ENCODE measurements around the gene TRPV3.
"Not testable (repeated sequence)": the region's sequence is repeated elsewhere in the genome, so short reads cannot be mapped to it uniquely, and the experiment has no call there.

The TRPV3 gene

DNA sequence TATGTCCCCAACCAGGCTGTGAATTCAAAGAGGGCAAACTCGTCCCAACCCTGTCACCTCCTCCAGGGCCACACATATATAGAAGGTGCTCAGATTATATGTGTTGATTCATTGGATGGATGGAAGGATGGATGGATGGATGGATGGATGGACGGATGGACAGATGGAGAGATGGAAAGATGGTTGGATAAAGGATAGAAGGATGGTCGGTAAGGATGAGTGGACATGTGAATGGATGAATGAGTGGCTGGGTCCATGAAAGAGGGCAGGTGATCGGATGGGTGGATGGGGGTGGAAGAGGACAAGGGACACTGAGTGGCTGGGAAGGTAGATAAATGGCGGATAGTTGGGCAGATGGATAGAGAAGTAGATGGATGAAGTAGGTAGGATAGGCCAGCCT, 30.1 kb downstream of the TRPV3 start:
- no peak overlapping the region for H3K4me3 ChIP-seq (ENCODE audit: low read depth, low read length)

DNA sequence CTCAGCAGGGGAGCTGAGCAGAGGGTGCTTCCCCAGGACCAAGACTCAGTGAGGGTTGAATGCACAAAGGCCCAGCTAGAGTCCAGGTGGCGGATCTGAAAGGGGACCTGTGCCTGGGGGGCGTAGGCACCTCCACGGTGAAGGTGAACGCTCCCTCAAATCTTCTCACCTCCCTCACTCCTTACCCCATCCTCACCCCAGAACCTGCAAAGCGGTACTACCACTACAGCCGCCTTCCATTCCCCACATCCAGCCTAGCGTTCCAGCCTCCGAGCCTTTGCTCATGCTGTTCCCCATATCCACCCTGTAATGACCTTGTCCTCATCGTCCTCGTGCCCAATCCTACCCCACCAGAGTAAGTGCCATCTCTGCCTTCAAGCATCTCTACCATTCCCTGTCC, 30.6 kb downstream of the TRPV3 start:
- H3K4me3 ChIP-seq (ENCODE audit: low read depth, low read length), result no peak overlapping the region

DNA sequence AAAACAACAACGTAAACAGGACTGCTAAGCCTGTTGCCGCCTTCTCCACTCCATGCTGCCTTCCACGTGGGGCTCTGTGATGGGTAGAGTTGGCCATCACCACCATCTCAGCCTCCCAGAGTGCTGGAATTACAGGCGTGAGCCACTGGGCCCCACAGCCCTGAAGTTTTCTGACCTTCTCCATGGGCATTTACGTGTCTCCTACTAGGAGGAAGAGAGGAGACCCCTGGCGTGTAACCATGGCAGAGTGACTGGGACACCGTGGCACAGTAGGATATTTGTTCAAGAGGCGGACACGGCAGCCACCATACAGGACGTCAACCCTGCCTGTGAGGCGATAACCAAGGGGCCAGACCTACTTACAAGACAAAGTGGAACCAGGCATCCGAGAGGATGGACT, 31.1 kb downstream of the TRPV3 start:
- no peak overlapping the region for H3K4me3 ChIP-seq (ENCODE audit: low read depth, low read length)

DNA sequence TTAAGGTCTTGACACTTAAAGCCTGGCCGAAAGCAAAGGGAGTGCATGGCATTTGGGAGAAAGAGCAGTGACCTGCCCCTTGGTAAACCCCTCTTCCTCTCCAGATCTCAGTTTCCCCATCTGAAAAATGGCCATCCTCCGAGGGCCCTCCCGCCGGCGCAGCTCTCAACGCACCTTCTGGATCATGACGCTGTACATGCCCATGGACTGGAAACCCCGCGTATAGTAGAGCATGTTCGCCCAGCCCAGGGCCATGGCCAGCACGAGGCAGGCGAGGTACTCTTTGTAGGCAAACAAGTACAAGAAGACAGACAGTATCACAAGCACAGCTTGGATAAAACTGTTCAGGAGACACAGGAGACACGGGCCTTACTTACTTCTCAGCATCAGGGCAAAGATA, 33.6 kb downstream of the TRPV3 start:
- H3K4me3 ChIP-seq (ENCODE audit: low read depth, low read length), result no peak overlapping the region

DNA sequence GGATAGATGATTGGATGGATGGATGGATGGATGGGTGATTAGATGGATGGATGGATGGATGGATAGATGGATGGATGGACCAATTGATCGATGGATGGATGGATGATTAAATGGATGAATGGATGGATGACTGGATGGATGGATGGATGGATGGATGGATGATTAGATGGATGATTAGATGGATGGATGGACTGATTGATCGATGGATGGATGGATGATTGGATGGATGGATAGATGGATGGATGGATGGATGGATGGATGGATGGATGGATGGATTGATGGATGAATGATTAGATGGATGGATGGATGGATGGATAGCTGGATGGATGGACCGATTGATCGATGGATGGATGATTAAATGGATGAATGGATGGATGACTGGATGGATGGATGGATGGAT, 38.1 kb downstream of the TRPV3 start:
- not testable (repeated sequence) for H3K4me3 ChIP-seq (ENCODE audit: low read depth, low read length)

DNA sequence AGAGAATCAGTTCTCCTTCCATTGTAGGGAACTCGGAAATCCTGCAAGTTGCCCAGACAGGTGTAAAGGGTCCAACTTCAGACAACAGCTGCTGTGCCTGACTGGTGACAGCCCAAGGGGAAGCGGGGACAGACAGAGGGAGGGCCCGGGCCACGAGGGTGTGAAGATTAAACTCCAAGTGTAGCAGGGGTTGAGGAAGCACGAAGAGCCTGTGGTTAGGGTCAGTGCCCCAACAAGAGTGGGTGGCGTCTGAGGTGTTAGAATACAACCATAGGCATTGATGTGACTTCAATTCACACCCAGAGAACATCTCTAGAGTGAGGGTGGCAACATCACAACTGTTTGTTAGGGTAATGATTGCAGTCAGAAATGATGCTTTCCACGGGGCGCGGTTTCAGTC, 42.7 kb downstream of the TRPV3 start:
- no peak overlapping the region for H3K4me3 ChIP-seq (ENCODE audit: low read depth, low read length)

DNA sequence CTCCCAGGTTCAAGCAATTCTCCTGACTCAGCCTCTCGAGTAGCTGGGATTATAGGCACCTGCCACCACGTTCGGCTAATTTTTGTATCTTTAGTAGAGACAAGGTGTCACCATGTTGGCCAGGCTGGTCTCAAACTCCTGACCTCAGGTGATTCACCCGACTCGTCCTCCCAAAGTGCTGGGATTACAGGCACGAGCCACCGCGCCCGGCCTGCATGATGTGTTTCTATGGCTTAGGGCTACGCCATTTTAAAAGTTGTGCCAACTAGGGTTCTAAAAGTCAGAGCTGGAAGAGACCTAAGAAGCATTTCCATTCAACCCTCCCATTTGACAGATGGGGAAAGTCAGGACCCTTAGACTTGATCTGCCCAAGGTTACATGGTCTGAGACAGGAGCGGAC, 43.4 kb downstream of the TRPV3 start:
- H3K4me3 ChIP-seq (ENCODE audit: low read depth, low read length), result not testable (repeated sequence)

DNA sequence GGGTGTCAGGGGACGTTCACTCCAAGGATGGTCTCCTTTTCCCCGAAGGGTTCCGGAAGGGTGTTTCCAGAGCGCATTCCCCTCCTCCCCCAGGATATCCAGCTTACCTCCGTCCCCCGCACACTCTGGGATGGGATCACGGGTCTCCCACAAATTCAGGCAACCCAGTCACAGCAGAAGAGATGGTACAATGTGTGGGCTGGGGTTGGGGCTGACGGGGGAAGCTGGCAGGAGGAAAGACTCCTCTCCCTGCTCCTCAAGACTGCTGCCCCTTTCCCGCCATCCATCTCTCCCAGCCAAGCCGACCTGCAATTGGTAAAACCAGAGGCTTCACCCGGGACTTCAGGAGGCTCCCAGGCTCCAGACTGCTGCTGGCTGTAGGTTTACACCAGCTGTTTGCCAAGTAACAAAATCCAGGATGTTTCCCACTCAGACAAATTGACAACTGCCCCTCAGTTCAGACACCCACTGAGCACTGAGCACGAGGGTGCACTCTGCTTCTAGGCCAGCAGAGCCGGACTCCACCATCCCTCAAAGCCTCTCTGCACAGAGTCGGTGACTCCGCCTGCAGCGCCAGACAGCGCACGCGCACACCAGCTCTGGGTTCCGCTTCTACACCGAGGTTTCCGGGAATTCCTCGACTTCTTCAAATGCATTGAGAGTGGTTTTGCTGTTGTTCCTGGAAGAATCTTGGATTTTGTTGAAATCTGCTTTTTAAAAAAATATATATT, 44.1 kb downstream of the TRPV3 start:
- H3K4me3 ChIP-seq (ENCODE audit: low read depth, low read length), result no peak overlapping the region

DNA sequence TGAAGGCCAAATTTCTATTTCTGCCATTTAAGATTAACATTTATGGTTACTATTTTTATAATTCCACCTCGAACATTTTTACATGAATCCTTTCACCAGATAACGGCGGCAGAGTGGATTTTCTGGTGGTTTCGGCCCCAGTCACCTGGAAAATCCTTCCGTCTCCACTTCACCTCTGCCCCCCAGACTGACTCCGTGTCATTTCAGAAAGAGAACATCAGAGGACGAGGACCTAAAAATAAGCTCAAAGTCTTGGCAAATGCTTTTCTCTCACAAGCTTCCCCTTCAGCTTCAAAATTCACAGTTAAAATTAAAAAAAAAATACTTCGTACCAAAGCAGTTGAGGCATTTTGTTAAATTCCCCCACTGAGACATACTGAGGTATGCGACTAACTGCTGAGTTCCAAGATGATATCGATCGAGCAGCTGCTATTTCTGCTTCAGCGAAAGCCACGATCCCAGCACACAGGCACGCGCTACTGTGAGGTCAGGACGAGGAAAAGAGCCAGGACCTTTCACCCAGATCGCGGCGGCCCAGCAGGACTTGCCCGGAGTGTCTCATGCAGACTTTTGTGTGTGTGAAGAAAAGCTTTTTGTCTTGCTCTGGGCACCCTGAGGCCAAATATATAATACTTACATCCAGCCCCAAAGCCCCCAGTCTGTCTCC, 45.0 kb downstream of the TRPV3 start:
- H3K4me3 ChIP-seq (ENCODE audit: low read depth, low read length), result no peak overlapping the region

DNA sequence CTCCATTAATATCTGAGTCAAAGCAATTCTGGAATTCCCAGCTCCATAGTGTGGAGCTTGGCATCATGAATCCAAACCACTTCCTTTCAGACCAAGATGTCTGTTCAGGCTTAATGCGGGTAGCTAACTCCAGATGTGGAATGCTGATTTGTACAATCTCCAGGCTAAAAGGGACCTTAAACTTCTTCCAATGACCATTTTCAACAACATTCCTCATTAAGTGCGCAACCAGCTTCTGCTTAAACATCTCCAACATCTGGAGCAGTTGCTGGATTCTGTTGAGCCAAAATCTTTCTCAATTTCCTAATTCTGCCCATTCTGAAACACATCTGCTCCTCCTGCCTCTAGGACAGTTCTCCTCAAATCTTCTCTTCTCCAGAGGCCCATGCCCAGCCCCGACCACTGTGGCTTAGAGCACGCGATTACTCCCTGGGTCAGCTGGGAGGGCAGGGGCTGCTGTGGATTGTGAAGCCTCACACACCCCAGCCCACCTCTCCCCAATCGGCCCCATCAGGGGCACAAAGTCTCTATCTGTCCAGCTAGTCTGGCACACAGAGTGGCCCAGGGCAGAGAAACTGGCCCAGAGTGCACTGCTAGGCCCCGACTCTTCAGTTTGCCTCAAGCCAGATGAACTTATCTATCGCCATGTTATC, 45.6 kb downstream of the TRPV3 start:
- H3K4me3 ChIP-seq (ENCODE audit: low read depth, low read length), result no peak overlapping the region

DNA sequence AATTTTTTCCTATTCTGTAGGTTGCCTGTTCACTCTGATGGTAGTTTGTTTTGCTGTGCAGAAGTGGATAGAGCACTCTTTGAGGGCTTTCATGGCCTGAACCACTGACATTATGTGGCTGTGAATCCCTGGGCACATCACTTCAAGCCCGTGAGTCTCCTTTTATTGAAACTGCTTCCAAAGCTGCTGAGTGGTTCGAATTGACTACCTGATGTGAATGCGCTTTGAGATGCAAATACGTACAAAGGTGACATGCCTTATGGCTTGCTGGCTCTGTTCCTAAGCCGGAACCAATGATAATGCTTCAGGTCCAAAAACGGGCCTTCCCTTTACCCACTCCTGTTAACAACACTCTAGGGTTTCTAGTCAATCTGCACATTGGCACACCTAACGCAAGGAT, 47.5 kb downstream of the TRPV3 start:
- no peak overlapping the region for H3K4me3 ChIP-seq (ENCODE audit: low read depth, low read length)

DNA sequence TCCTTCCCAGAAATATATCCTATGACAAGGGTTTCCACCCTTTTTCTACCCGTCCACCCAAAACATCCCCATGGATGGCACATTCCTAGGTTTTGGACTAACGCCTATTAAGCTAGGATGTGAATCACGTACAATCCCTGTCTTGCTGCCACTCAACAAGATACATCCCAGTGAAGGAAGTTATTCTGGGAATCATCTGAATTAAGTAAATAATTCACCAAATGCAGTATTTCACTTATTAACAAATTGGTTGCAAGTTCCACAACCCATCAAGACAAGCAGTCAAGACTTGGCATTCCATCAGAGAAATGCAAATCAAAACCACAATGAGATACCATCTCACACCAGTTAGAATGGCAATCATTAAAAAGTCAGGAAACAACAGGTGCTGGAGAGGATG, 49.7 kb downstream of the TRPV3 start:
- no peak overlapping the region for H3K4me3 ChIP-seq (ENCODE audit: low read depth, low read length)

DNA sequence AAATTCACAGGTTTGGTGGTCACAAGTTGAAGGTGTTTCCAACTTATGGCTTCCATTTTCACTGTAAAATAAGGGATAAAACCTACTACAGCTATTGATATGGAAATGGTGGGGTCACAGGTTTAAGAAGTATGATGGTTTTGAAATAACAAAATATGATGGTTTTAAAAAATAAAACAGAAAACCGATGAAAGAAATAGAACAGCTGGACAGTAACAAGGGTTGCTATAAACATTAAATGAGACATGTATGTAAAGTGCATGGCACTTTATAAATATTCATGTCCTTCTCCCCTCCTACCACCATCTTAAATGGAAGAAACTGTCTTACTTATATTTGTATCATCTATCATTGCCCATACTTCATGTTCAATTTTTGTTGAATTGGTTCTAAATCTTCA, 50.5 kb downstream of the TRPV3 start:
- no peak overlapping the region for H3K4me3 ChIP-seq (ENCODE audit: low read depth, low read length)

DNA sequence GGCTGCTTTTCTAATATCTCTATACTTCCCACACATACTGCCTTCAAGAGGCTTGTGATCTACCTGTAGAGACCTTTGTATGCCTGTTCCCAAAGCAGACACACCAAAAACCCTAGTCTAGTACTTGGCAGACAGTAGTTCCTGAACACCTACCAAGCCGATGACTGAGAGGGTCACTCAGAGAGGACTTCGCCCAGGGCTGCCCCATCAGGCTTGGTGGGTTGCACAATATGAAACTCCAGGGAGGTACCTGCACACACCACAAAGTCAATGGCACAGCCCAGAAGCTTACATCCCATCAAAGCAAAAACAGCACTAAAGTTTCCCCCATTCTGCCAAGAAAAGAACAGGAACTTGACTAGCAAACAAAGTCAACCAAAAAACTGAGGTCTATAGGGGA, 51.6 kb downstream of the TRPV3 start:
- H3K4me3 ChIP-seq (ENCODE audit: low read depth, low read length), result no peak overlapping the region

DNA sequence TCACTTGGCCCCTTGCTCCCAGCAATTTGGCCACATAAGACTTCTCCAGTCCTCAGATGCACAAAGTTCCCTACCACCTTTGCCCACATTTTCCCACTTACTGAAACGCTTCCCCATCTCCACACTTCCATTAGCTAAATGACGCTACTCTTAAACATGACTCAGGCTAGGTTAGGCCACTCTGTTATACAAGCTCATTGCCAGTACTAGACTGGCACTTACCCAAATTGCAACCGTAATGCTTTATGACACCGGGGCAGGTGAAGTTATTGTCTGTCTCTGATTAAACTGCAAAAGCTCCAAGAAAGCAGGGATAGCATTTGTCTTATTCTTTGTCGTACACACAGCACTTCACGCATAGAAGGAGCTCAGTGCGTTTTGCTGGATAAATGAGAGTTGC, 52.6 kb downstream of the TRPV3 start:
- no peak overlapping the region for H3K4me3 ChIP-seq (ENCODE audit: low read depth, low read length)

DNA sequence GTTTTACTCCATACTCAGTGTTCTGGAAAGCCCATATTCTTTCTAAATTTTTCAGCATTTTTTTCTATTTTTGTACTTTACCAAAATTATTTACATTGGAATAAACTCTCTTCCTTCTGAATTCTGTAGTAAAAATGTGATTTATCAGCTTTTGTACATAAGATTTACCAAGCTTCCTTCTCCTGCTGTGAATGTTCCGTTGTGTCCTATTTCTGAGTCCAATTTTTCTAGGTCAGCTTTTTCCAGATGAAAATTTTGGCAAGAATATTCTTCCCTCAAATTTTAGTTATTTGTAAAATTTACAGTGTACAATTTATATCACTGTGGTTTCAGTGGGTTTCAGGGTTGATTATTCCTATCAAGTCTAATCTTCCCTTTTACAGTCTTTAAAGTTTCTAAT, 54.3 kb downstream of the TRPV3 start:
- no peak overlapping the region for H3K4me3 ChIP-seq (ENCODE audit: low read depth, low read length)

DNA sequence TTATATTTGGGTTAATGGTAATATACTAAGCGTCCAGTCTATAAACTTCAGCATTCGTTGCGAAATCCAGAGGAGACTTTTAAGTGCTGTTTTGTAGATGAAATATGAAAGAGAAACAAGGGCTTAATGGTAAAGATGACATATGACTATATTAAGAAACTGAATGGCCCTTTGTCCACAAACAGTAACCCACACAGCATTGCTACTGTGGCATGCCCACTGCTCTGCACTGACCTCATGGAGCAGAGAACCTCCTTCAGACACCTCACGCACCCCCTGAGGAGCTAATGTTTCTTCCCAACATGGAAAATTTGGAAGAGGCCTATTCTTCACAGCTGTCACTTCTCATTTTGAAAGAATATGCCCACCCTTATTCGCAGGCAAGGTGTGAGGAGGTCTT, 55.1 kb downstream of the TRPV3 start:
- H3K4me3 ChIP-seq (ENCODE audit: low read depth, low read length), result no peak overlapping the region

DNA sequence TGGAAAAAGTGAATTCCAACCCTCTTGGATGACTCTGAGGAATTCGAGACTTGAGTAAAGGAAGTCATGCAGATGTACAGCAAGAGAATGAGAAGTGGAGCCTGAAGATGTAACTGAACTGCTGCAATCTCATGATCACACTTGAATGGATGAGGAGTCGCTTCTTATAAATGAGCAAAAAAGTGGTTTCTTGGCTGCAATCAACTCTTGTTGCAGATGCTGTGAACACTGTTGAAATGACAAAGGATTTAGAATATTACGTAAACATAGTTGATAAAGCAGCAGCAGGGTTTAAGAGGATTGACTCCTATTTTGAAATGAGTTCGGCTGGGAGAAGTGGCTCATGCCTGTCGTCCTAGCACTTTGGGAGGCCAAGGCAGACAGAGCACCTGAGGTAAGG, 56.3 kb downstream of the TRPV3 start:
- no peak overlapping the region for H3K4me3 ChIP-seq (ENCODE audit: low read depth, low read length)

DNA sequence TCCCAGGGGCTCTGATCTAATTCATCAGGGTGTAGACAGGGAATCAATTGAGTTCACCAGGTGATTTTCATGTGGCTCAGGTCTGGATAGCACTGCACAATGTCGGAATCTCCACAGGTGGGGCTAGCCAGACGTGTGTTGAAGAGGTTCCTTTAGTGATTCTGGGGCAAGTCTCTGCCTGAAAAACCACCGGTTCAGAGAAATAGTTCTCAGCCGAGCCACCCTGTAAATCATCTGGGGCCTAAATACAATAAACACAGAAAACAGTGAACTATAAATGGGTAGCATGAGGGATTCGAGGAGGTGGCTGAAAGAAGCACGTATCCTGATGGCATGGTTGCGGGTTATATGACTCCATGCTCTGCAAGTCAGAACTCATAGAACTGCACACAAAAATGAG, 60.5 kb downstream of the TRPV3 start:
- no peak overlapping the region for H3K4me3 ChIP-seq (ENCODE audit: low read depth, low read length)

DNA sequence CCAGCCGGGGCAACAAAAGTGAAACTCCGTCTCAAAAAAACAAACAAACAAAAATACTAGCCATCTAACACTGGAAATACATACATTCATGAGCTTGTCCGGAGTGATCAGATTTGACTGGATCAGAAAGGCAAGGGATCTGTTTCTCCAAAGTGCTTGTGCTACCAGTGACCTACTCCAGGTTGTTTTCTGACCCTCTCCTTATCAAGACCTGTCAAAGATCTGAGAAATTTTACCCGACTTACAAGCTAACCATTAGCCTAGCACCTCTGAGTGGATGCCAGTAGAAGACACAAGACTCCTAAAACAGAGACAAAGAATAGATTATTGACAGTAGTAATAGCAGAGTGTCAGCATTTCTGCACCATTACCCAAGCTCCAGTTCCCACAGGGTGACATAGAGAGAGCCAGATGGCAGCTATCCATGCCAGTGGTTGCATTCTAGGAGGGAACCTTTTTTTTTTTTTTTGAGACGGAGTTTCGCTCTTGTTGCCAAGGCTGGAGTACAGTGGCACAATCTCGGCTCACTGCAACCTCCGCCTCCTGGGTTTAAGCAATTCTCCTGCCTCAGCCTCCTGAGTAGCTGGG, 72.0 kb downstream of the TRPV3 start:
- H3K4me3 ChIP-seq (ENCODE audit: low read depth, low read length), result no peak overlapping the region

DNA sequence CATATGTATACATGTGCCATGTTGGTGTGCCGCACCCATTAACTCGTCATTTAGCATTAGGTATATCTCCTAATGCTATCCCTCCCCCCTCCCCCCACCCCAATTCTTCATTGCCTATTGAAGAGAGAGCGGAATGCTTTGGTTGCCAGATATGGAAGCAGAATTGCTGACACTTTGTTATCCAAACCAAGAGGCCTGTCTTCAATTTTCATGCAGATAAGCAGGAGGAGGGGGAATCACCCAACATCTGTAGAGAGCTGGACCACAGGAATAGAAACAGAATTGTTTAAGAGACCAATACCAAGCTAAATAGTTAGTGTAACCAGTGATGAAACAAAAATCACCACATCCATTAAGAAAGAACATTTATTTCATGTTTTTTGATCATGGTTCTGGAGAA, 74.8 kb downstream of the TRPV3 start:
- H3K4me3 ChIP-seq (ENCODE audit: low read depth, low read length), result no peak overlapping the region

DNA sequence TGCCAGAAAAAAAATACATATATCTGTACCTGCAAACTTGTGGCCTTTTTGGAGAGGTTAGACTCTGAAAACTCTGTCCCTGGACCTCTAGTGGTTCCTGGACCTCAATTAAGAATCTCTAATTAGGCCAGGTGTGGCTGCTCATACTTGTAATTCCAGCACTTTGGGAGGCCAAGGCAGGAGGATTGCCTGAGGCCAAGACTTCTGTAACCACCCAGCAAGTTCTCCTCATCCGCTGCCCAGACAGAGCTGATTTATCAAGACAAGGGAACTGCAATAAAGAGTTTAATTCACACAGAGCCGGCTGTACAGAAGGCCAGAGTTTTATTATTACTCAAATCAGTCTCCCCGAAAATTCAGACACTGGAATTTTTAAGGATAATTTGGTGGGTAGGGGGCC, 77.6 kb downstream of the TRPV3 start:
- no peak overlapping the region for H3K4me3 ChIP-seq (ENCODE audit: low read depth, low read length)
